GM12892 (cell line): ENCODE measurements around the gene SHISA8.

Experiments
- POLR2A ChIP-seq: IDR thresholded peaks from 2 replicates; pipeline ENCODE4 v1.6.1; 2011; ENCODE audit warnings: low read depth, low read length, control low read depth
- POLR2AphosphoS5 ChIP-seq: IDR thresholded peaks from 2 replicates; pipeline ENCODE4 v1.6.1; 2011; ENCODE audit warnings: low read depth, low read length, control low read depth
- TAF1 ChIP-seq: IDR thresholded peaks from 2 replicates; pipeline ENCODE4 v1.6.1; 2011; ENCODE audit warnings: low read depth, mild to moderate bottlenecking, control low read depth, low read length, borderline replicate concordance

DNA sequence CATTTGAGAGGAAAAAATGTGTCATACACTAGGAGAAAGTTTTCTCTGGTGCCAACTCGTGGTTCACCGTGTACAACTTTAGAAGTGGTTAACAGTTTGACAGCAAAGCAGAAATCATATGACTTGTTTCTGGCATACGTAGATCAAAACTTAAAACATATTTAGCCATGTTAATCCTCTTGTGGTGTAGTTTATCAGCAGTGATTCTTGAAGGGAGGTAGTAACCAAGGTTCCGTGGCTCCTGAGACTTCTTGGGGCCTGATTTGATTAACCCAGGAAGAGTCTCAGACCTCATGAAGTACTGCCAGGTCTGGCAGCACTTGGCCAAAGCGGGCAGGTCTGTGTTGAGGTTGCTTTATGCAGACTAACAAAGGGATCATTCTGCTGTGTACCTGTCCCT, 41.5 kb downstream of the SHISA8 start:
- TF ChIP-seq TAF1 = no peak
- TF ChIP-seq POLR2A = no peak
- no peak for TF ChIP-seq POLR2AphosphoS5
